PFSK-1 (cell line): ENCODE measurements around the gene APLP2.

Source experiments
- FOXP2 ChIP-seq: optimal IDR thresholded peaks from 2 replicates; pipeline ENCODE3; 2011; ENCODE audit warnings: borderline replicate concordance, control low read depth, inconsistent platforms; ENCODE audit not compliant: insufficient read depth; ENCODE audit errors: extremely low read length, extremely low read depth
- POLR2AphosphoS5 ChIP-seq: IDR thresholded peaks from 2 replicates; pipeline ENCODE4 v1.6.1; 2012; ENCODE audit warnings: low read depth, mild to moderate bottlenecking, control low read depth, low read length, moderate library complexity
- SIN3A ChIP-seq: IDR thresholded peaks from 2 replicates; pipeline ENCODE4 v1.6.1; 2012; ENCODE audit warnings: mild to moderate bottlenecking, low read length, moderate library complexity, borderline replicate concordance; ENCODE audit not compliant: insufficient read depth
- TAF1 ChIP-seq: IDR thresholded peaks from 2 replicates; pipeline ENCODE4 v1.6.1; 2012; ENCODE audit warnings: low read length, control low read depth, borderline replicate concordance; ENCODE audit not compliant: insufficient read depth
- TF ChIP-seq, protein P1 (sequence below), 2 experiments: IDR thresholded peaks; 2 replicates each; pipeline versions ENCODE4 v1.6.1 to v1.8.0; 2011 to 2012; ENCODE audit warnings: low read depth in 2 of 2, low read length in 2 of 2, control low read depth in 1 of 2, inconsistent platforms in 1 of 2, mild to moderate bottlenecking in 1 of 2, moderate library complexity in 1 of 2; ENCODE audit not compliant: insufficient read depth in 1 of 2

APLP2 gene

DNA sequence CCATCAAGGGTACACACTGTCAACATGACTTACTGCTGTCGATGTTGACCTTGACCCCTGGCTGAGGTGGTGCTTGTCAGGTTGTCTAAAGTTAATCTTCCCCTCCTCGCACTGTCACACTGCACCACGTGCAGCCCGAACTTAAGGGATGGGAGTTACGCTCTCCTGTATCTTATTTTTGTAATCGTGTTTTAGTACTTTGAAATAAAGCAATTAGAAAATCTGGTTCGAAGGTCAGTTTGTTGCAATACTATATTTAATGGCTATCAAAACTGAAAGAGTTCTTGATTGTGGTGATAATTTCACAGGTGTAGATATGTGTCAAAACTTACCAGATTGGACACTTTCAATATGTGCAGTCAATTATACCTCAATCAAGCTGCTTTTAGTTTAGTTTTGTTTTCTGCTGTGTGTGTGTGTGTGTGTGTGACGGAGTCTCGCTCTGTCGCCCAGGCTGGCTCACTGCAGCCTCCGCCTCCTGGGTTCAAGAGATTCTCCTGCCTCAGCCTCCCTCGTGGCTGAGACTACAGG, 79.2 kb downstream of the APLP2 start:
- TF ChIP-seq, protein P1, sequence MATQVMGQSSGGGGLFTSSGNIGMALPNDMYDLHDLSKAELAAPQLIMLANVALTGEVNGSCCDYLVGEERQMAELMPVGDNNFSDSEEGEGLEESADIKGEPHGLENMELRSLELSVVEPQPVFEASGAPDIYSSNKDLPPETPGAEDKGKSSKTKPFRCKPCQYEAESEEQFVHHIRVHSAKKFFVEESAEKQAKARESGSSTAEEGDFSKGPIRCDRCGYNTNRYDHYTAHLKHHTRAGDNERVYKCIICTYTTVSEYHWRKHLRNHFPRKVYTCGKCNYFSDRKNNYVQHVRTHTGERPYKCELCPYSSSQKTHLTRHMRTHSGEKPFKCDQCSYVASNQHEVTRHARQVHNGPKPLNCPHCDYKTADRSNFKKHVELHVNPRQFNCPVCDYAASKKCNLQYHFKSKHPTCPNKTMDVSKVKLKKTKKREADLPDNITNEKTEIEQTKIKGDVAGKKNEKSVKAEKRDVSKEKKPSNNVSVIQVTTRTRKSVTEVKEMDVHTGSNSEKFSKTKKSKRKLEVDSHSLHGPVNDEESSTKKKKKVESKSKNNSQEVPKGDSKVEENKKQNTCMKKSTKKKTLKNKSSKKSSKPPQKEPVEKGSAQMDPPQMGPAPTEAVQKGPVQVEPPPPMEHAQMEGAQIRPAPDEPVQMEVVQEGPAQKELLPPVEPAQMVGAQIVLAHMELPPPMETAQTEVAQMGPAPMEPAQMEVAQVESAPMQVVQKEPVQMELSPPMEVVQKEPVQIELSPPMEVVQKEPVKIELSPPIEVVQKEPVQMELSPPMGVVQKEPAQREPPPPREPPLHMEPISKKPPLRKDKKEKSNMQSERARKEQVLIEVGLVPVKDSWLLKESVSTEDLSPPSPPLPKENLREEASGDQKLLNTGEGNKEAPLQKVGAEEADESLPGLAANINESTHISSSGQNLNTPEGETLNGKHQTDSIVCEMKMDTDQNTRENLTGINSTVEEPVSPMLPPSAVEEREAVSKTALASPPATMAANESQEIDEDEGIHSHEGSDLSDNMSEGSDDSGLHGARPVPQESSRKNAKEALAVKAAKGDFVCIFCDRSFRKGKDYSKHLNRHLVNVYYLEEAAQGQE (IDR thresholded peaks at IDR 0.05; ENCODE audit: insufficient read depth in 1 of 2, low read depth in 2 of 2, low read length in 2 of 2), result no peak
- no peak for TF ChIP-seq SIN3A
- no peak for TF ChIP-seq TAF1
- no peak for TF ChIP-seq FOXP2
- no peak for TF ChIP-seq POLR2AphosphoS5

DNA sequence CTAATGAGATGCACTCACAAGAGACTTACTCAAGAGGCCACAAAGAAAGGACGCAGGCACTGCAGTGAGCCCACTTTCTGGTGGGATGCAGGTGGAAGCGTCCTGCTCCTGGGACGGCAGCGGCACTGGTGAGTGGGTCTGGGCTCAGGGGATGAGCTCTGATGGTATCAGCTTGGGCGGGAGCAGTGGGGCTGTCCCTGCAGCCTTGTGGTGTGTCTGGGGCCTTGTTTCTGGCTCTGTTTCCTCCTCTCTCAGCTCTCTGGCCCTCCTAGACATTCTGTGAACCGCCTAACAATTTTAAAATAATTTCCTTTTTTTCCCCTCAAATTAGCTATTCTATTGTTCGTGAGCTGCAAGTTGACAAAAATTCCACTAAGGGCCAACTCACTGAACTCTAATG, 81.1 kb downstream of the APLP2 start:
- no peak for TF ChIP-seq SIN3A
- TF ChIP-seq FOXP2, result no peak
- TF ChIP-seq, protein P1 (IDR thresholded peaks at IDR 0.05; ENCODE audit: insufficient read depth in 1 of 2, low read depth in 2 of 2, low read length in 2 of 2), result no peak
- no peak for TF ChIP-seq TAF1
- TF ChIP-seq POLR2AphosphoS5, result no peak

DNA sequence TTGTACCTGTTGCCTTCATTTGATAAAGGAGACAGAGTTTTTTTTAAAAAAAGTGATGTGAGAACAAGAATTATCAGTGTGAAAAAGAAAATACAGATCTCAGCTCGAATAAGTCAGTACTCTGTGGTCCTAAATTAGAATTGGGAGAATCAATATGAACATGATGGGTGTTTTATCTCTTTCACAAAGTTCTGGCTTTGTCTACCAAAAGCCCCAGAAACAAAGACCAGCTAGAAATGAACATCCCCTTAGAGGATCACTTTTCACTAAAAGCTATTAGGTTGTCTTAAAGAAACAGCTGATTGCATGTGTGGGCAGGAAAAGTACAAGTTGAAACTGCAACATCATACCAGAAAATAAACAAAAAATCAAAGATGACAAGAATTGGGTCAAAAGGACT, 81.5 kb downstream of the APLP2 start:
- TF ChIP-seq POLR2AphosphoS5 (no peak), FOXP2 (no peak), TAF1 (no peak), SIN3A (no peak)
- TF ChIP-seq, protein P1 (IDR thresholded peaks at IDR 0.05; ENCODE audit: insufficient read depth in 1 of 2, low read depth in 2 of 2, low read length in 2 of 2), result no peak

DNA sequence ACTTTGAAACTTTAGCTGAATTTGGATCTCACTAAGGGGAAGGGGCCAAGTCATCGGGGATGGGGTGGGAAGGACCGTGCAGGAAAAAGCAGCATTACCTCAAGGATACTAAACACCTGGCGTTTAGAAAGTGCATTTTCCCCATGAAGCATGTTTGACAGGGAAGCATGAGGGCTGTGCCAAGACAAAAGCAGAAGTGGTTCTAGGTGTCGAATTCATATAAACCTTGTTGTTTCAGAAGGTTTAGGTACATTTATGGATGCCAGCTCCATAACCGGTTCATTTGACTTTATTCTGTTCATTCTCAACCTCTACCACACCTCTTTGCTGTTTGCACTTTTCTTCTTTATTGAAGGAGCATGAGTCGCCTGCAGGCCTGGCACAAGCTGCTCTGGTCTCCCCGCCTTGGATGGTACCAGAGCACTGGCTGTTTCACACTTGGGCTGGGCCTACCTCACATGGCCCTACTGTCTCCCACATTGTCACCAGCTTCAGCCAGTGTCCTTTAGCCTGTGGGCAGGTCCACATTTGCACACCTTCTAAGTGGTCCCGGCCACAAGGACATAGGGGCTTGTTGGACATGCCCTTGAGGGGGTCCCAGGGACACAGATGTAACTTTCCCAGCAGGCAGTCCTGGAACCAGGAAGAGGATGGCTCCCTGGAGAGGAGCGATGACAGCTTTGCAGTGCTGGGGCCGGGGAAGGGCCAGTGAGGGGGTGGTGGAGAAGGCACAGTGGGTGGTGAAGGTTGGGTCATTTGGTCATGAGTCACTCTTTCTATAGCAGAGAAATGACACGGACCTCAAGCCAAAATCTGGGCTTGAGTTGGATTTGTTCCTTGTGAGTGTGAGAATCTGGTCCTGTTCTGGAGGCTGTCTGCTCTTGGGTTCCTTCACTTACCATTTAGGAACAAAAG, 86.7 kb downstream of the APLP2 start:
- TF ChIP-seq FOXP2 (no peak), SIN3A (no peak), TAF1 (no peak), POLR2AphosphoS5 (no peak)
- TF ChIP-seq, protein P1 (IDR thresholded peaks at IDR 0.05; ENCODE audit: insufficient read depth in 1 of 2, low read depth in 2 of 2, low read length in 2 of 2), result no peak
